HG03280 (cell line): ENCODE results near the gene SSH3.
A peak's percentile ranks its signal among the peaks of the same experiment; 100 is the strongest.

Experiments used
- ATAC-seq: cut with Tn5 transposase; IDR thresholded peaks from one replicate; pipeline ENCODE4 v1.9.1; 2021; ENCODE audit warnings: mild to moderate bottlenecking, moderate library complexity; ENCODE audit not compliant: unreplicated experiment

The SSH3 gene

DNA sequence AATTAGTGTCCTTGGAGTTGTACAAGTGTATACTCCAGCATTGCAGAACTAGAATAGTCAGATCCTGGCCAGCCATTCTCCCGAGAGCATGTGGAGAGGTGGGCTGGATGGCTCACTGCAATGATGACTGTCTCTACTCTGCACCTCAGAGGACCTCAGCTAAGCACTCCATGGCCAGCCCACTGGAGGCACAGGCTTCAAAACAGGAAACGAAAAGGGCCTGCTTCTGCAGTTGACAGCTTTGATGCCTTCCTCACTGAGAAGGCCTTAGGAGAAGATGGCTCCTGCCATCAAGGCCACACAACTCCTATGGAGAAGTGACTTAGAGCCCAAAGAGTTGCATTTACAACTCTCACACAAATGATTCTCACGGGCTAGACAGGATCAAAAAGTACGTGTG is 40.9 kb downstream of the SSH3 start:
- ATAC-seq, result no peak

DNA sequence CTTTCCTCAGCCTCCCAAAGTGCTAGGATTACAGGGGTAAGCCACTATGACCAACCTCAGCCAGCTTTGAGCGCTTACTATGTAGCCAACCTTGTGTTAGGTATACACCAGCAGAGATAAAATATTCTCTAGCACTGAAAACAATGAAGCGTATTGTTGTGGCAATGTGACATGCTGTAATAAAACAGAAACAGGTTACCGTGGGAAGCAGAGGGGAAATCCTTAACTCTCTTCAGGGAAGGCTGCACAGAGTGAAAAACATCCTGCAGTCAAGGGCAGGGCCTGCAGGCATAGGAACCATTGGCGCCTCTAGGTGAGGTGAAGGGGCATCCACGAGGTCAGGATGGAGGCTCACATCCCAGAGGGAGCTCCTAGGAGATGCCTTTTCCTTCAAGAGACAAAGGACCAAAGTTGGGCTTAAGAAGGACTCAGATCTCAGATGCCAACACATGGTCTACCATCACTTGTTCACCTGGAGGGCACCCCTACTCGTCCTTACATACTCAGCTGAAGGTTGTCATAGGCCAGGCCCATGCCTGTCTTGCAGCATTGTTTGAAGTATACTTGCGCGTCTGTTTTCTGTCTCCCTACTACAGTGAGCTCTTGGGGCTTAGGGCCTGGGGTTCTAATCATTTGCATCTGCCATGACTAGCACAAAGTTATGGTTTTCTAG is 42.1 kb downstream of the SSH3 start:
- ATAC-seq, result no peak

DNA sequence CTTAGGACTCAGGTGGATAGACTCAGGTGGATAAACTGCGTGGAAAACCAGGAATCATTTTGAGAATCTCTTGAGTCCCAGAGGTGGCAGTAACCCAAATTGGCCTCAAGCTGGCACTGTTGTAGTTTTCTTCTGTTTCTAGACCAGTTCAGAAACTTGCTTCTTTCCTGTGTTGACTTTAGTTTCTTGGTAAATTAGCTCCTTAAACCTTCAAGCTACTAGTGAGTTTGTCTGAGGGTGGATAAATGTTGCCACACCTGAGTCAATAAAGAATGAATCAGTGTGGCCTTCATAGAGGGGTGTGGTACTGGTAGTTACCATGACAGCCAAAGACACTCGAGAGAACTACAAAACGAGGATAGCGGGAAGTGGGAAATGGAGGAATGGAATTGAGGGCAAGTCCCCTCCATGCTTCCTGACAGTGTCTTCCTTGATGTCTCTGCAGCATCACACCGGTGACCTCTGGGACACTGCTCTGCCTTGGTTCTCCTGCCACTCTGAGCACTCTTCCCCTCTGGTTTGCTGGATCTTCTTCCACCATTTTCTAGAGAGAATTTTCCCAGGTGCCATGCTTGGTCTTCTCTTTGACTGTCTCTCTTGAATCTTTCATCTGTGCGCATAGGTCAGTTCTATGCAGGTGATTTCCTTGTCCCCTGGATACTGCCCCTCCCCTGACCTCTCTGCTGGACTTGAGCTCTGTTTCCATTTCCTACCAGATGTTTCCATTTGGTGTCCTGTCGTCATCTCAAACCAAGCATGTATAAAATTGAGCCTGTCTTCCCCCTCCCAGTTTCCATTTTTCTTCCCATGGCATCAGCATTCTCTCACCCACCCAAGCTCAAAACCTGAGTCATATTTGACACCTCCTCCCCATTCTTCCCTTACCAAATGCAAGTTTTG is 42.8 kb downstream of the SSH3 start:
- ATAC-seq, result no peak

DNA sequence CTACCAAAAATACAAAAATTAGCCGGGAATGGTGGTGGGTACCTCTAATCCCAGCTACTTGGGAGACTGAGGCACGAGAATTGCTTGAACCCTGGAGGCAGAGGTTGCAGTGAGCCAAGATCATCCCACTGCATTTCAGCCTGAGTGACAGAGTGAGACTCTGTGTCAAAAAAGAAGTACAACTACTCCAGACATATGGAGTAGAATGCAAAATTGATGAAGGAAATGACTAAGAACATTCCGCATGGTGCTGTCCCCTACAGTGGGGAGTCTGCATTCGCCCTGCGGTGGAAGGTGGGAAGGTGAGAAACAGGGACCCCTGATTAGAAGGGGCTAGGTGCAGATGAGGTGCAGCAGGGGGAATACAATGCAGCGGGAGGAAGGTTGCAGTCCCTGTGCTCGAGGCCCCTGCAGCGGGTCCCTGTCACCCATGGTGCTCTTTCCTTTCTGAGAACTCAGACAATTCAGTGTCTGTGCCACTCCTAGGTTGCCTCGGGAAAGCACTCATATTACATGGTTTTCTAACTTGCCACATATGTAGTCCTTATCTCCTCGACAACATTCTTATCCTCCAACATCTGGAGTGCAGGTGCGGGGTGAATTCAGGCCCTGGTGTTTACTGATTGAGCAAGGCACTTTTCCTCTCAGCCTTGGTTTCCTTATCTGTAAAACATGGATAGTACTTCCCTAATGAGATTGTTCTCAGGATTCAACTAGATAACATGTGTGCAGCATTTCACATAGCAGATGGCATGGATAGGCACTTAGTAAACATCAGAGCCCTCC is 44.8 kb downstream of the SSH3 start:
- no peak for ATAC-seq

DNA sequence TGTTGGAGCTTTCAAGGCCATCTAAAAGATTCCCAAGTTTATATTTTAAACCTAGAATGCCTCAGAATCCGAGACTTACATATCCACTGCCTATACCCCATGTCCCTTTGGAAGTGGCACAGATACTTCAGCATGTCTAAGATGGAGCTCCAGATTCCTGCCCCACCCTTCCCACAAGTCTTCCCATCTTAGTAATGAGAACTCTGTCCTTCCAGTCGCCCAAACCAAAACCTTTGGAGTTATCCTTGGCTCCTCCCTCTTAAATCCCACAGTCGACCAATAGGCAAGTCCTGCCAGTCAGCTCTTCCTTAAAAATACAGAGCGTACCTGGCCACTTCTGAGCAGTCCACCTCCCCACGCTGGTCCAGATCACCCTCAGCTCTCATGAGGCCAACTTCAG is 45.7 kb downstream of the SSH3 start:
- no peak for ATAC-seq

DNA sequence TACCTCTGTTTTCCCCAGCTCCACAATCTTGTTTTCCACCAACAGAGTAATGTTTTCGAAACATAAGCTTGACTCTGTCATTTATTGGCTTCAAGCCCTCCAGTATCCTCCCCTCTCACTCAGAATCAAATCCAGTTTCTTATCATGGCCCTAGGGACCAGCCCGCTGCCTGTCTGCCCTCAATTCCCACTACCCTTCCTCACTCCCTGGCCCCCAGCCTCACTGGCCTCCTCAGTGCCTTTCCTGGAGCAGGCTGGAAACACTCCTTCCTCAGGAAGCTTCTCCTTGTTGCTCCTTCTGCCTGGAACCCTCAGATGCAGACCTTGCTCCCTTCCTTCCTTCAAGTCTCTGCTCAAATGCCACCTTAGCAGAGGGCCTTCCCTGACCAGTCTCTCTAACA is 46.1 kb downstream of the SSH3 start:
- no peak for ATAC-seq

DNA sequence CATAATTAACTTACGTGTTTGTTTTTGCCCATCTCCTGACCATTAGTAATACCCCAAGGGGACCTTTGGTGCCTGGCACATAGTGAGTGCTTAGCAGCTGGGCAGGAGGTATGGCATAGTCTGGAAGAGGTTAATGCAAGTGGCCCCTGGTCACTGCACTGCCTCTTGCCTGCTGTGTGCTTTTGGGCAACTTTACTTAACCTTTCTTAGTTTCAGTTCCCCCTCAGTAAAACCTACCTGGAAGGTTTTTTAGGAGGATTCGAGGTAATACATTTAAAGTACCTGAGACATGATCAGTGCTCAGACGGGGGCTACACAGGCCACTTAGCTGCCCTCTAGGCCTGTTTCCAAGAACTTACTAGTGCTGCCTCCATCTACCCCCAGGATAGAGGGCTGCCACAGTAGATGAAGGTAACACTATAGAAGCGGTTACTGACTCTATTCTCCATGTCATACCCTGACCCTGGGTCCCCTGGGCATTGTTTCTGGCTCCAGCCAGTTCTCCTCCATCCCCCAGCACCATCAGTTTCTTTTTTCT is 46.7 kb downstream of the SSH3 start:
- no peak for ATAC-seq

DNA sequence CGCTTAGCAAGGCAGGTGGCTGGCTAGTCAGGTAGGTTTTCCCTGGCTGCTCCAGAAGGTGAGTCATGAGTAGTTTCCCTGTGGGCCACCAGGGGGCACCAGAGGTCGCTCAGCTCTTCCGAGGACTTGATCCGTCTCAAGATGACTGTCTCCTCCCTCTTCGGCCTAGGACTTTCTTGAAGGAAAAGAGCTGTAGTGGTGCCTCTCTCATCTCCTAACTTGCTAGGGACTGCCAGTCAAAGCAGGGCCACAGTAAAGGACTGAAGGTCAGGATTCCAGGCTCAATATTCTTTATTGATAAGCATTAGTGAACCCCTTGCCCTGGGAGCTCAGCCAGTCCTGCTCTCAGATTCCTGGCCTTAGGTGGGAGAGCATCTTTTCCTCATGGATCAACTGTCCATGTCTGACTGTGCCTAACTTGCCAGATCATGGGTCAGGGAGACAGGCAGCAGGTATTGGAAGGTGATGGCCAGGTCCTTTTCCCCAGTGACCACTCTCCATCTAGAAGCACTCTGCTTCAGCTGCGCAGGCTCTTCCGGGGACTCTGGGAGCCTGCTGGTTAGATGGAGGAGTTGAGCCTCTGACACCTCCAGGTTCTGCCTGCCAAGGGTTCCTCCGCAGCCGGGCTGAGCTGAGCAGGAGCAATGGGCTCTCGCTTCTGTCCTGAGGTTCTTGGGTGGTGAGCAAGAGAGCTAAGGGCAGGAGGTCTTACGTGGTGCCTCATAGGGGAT is 48.1 kb downstream of the SSH3 start:
- ATAC-seq, result no peak

DNA sequence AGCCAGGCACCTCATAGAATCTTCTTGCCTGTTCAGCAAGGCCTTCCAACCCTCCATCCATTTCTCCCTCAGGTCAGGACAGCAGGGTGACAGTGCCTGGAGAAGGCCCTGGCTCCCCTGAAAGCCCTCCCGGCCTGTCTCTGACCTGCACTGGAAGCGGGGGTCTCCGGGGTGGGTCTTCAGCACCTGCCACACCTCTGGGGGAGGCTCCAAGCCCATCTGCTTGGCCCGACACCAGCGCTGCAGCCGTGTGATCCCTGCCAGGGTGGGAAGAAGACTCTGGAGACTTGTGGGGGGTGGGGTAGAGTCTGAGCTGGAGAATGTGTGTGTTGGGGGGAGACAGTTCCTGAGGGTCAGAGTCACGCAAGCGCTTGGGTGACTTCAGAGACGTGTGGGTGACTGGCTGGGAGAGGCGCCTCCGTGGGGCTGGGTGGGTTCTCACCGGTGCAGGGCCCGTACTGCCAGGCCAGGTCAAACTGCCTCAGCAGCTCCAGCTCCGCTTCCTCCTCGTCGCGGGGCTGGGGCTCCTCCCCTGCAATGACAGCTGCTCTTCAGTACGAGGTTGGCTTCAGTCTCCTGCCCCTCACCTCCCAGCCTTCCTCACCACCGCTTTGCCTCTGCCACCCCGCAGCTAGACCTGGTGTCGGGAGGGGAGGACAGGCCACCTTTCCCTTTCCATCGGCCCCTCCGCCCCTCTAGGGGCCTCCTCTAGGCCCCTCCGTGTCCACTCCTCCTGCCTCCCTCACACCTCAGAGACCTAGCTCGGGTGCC is 49.4 kb downstream of the SSH3 start:
- peak; percentile 18 for ATAC-seq

DNA sequence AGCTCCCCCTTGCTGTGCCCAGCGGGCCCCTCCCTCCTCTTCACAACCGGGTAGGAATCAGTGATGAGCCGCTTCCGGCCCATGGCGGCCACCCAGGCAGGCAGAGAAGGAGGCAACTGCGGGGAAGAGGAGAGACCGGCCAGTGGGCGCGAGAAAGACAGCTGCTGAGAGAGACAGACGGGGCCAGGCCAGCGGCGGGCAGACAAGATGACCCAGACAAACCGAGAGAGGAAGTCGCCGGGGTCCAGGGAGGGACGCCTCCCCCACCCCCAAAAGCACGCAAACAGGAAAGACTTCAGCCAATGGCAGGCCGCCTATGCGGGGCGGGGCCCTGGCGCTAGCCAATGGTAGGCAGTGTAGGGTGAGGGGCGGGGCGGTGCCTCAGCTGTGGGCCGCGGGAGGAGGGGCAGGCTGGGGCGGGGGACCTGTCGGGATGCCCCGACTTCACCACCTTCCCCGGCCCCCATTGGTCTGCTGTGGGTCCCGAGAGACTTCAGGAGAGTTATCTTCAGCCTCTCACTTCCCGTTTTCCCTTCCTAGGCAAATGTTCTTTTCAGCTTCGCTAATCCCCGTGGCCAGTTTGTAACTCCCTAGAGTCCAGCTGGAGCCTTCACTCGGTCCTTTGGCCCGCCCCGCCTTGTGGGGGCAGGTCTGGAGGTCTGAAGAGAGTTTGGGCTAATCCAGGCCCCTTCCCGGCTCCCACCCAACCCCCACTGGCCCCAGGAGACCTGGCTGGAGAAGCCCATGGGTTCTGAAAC is 50.2 kb downstream of the SSH3 start, which contains the start of gene POLD4:
POLD4 (minus strand) TSS at position 230 of the 758 bp plus-strand sequence; CDS start at position 83, 147 bp downstream.
- ATAC-seq, result peak; percentile 76

DNA sequence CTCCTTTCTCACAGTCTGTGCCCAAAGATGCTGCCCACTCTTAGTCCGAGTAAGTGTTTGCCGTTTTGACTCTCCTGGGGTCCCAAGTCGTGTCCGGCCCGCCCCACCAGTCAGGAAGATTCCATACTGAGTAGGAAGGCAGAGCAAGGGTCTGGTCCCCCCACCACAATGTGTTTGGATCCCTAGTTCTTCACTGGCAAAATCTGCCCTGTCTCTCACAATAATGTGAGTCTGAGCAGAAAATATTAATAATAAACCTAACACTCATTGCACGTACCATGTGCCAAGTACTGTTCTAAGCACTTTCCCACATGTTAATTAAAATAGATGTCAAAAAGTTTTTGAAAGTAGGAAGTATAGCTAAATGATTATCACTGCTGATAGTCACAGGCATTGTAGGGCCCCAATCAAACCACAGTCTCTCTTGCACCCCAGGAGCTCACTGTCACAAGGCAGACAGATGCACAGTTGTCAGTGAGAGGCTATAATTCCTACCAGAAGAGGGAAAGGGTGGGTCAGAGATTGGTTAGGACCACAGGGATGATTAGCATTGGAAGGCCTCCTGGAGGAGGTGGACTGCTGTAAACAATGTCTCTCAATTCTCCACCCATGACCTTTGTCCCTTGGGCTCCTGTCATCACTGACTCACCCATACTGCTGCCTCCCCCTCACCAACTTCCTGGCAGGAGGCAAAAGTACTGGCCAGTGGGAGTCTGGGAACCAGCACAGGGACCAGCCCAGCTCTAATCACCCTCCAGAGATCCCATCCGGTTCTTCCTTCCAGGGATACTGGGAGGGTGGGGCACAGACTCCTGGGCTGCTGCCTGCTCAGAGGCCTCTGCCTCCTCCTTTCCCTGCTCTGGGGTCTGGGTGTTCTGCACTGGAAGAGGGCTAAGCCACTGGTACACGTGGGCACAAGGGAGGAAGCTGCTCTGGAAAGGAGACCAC is 51.0 kb downstream of the SSH3 start:
- no peak for ATAC-seq

DNA sequence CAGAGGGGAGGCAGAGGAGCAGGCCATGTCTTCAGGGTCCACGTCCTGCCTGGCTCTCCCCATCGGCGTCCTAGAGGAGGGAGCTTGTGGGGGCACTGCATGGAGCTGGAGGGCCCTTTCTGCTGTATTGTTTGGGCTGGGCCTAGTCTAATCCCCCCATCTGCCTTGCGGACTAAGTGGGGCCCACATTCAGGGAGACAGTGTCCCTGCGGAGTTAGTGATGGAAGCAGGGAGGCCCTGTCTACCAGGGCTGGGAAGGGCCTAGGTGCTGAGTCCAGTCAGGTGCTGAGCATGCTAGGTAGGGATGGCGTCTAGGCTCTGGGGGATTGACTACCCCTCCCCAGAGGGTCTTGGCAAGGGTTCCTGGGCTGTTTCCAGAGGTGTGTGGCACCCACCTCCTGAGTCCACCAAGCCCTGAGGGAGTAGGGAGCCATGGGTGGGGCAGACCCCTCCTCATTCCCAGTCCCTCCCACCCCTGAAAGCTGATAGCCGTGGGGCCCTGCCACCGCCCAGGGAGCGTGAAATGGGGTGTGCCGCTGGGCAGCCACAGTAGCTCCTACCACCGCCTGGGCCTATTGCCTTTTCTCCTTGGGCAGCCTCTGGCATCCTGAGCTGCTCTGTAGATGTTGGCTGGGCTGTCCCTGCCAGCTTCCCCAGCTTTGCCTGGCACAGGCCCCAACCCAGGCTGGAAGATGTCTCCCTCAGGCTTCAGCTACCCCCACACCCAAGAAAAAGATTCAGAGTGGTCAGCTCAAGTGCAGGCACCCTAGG is 51.9 kb downstream of the SSH3 start:
- ATAC-seq, result no peak

DNA sequence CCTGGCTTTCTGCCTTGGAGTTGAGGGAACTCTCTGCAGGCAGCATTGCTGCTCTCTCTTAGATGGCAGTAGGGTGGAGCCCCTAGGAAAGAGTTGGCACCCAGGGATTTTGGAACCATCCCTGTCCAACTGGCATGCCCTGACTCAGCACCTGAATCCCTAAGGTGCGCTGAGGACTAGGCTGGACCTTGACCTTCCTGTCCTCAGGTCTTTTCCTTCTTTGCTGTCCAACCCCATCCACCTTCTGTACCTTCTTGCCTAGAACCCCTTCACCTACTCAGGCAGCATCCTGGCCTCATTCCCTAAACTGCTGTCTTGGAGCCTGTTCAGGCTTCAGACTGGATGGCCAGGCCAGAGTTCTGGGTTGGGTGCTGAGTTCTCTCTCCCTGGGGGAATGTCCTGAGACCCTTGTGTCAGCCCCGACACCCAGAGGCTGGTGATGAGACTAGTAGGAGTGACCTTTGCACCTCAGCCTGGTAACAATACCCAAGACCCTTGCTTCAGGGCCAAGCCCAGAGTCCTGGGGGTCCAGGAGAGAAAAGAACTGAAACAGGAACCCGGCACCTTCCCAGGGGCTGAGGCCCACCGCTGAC is 52.6 kb downstream of the SSH3 start:
- no peak for ATAC-seq

DNA sequence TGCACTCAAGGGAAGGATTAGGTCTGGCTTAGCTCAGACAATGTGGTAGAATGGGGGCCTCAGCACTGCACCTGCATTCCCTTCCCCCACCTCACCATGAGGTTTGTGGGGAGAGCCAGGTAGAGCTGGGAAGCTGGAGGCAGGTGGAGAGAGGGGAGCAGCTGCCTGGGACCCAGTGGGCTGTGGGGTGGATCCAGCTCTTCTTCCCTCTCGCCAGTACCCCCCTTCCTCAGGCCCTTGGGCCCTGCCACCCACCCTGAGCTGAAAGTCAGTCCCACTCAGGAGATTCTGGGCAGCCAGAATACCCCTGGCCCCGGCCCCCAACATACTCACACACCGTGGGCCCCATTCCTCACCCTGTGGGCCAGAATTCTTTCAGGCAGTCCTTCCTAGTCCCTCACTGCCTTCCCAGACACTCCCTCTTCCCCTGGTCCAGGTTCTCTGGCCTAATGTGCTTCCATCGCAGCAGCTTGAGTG is 53.1 kb downstream of the SSH3 start:
- no peak for ATAC-seq

DNA sequence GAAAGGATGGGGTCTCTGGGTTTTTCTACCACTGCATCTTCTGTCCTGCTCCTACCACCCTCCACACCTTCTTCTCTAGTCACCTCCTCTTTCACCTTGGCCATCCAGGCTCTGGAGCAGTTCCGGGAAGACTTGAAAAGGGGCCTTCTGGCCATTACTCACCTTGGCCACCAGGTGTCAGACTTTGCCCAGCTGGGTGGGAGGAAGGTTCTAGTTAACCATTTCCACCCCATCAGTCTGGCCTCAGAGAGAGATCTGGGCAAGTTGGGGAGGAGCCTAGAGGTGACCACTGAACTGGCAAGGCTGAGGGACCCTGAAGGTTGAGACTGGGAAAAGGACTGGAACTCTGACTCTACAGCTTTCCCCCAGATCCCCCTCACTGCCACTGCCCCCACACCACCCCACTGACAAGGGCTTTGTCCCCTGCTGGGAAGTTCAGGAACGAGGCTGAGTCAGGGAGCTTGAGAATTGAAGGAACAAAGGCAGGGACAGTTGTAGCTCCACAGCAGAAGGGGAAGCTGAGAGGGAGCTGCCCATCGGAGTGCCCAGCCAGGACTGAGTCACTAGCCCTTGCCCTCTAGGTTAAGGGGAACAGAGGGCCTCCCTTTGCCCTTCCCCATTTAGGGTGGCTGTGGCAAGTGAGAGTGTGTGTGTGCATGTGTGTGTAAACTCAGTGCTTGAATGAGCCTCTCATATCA is 53.7 kb downstream of the SSH3 start:
- no peak for ATAC-seq
